Fibroblast of lung (primary cell): ENCODE results near the gene RBM39. TPM values are rescaled to one million over a fixed set of nuclear protein-coding genes. Genes with fewer than 3 reads are reported as not detected.

ENCODE experiments used
- DNase-seq, 2 donors: peaks; one replicate each; pipeline versions ENCODE4 v3.0.0 to v3.0.0-alpha.2; 2010; ENCODE audit warnings: low read depth in 2 of 2
- H2AFZ ChIP-seq: 2 replicates; pipeline ENCODE4 v1.5.1; 2012; ENCODE audit warnings: low read length, control low read depth, inconsistent platforms
- H3K27ac ChIP-seq: 2 replicates; pipeline ENCODE4 v1.5.1; 2011; ENCODE audit warnings: low read length, control low read depth; ENCODE audit not compliant: insufficient read depth
- H3K27me3 ChIP-seq: 2 replicates; pipeline ENCODE4 v1.5.1; 2011; ENCODE audit warnings: mild to moderate bottlenecking, low read length; ENCODE audit not compliant: control insufficient read depth, insufficient read depth
- H3K36me3 ChIP-seq: 2 replicates; pipeline ENCODE4 v1.5.1; 2011; ENCODE audit warnings: low read length; ENCODE audit not compliant: control insufficient read depth, insufficient read depth
- H3K4me1 ChIP-seq: 2 replicates; pipeline ENCODE4 v1.5.1; 2011; ENCODE audit warnings: low read length; ENCODE audit not compliant: control insufficient read depth, insufficient read depth; ENCODE audit errors: extremely low read depth
- H3K4me2 ChIP-seq: 2 replicates; pipeline ENCODE4 v1.5.1; 2011; ENCODE audit warnings: low read length, control low read depth; ENCODE audit not compliant: insufficient read depth; ENCODE audit errors: extremely low read depth
- H3K4me3 ChIP-seq, 4 experiments: fragments of 200-600 bp in 1 of 4; sonication (generic) in 1 of 4; replicated peaks in 1 of 4; 2 replicates each; pipeline ENCODE4 v1.5.1; 2011 to 2016; ENCODE audit warnings: low read length in 4 of 4, low read depth in 3 of 4, mild to moderate bottlenecking in 3 of 4, control low read depth in 2 of 4, inconsistent platforms in 1 of 4, mixed read lengths in 1 of 4; ENCODE audit not compliant: insufficient read depth in 1 of 4; ENCODE audit errors: control extremely low read depth in 1 of 4
- H3K79me2 ChIP-seq: 2 replicates; pipeline ENCODE4 v1.5.1; 2012; ENCODE audit warnings: mild to moderate bottlenecking, low read length, inconsistent platforms; ENCODE audit not compliant: control insufficient read depth, insufficient read depth
- H3K9ac ChIP-seq: 2 replicates; pipeline ENCODE4 v1.5.1; 2011; ENCODE audit warnings: mild to moderate bottlenecking, low read length, control low read depth; ENCODE audit not compliant: insufficient read depth
- H3K9me3 ChIP-seq: 2 replicates; pipeline ENCODE4 v1.5.1; 2012; ENCODE audit warnings: low read depth, low read length; ENCODE audit not compliant: control insufficient read depth, insufficient read depth
- H4K20me1 ChIP-seq: 2 replicates; pipeline ENCODE4 v1.5.1; 2011; ENCODE audit warnings: low read length; ENCODE audit not compliant: control insufficient read depth, insufficient read depth; ENCODE audit errors: extremely low read depth
- CTCF ChIP-seq, 2 donors: IDR thresholded peaks in 1 of 2; conservative IDR thresholded peaks in 1 of 2; 1 replicate in 1 of 2; 2 replicates in 1 of 2; pipeline ENCODE4 v1.5.1; 2011 to 2012; ENCODE audit warnings: low read length in 2 of 2, control low read depth in 1 of 2, inconsistent platforms in 1 of 2, low read depth in 1 of 2, mild to moderate bottlenecking in 1 of 2
- EZH2 ChIP-seq: IDR thresholded peaks from 2 replicates; pipeline ENCODE4 v1.5.1; 2012; ENCODE audit warnings: low read length, control low read depth, mild to moderate bottlenecking; ENCODE audit errors: missing control alignments
- polyA plus RNA-seq, 2 donors: library from polyadenylated mRNA; depleted of rRNA in 1 of 2; stranded (reverse) in 1 of 2; unstranded in 1 of 2; fragments of >200 nt; gene quantifications; 2 replicates each; pipeline ENCODE4 v1.2.1, GENCODE V29; 2011 to 2012; ENCODE audit warnings: missing spikeins in 1 of 2
- total RNA-seq: library from RNA; depleted of rRNA; stranded (reverse); fragments of >200 nt; gene quantifications from 2 replicates; pipeline ENCODE4 v1.2.1, GENCODE V29; 2014

RBM39 gene
- total and polyA plus RNA-seq, 2 donors (not counting 1 experiment from before 2014, with no cell fraction given), result 57.7 to 465 TPM

GRCh38 chr20:35732644-35732982 lies 9.4 kb downstream of the RBM39 start:
- H3K9ac ChIP-seq, result no peak overlapping the region
- H3K4me1 ChIP-seq, result peaks cover 4% of the 10 kb centered on the region
- H2AFZ ChIP-seq, result no peak overlapping the region
- TF ChIP-seq CTCF (conservative IDR thresholded peaks at IDR 0.05 in 1 of 2, IDR thresholded peaks at IDR 0.05 in 1 of 2; ENCODE audit: low read depth in 1 of 2, low read length in 2 of 2) (no peak), EZH2 (no peak)
- H3K27me3 ChIP-seq, result no peaks in the 10 kb centered on the region
- H3K9me3 ChIP-seq, result no peaks in the 10 kb centered on the region
- no peak for DNase-seq
- peaks cover 18% of the 10 kb centered on the region for H3K36me3 ChIP-seq
- peaks cover 97% of the 10 kb centered on the region for H3K79me2 ChIP-seq
- H3K4me2 ChIP-seq, result no peak overlapping the region
- peaks cover 3% of the 10 kb centered on the region for H4K20me1 ChIP-seq
- H3K4me3 ChIP-seq, result no peak overlapping the region
- no peak overlapping the region for H3K27ac ChIP-seq

DNA sequence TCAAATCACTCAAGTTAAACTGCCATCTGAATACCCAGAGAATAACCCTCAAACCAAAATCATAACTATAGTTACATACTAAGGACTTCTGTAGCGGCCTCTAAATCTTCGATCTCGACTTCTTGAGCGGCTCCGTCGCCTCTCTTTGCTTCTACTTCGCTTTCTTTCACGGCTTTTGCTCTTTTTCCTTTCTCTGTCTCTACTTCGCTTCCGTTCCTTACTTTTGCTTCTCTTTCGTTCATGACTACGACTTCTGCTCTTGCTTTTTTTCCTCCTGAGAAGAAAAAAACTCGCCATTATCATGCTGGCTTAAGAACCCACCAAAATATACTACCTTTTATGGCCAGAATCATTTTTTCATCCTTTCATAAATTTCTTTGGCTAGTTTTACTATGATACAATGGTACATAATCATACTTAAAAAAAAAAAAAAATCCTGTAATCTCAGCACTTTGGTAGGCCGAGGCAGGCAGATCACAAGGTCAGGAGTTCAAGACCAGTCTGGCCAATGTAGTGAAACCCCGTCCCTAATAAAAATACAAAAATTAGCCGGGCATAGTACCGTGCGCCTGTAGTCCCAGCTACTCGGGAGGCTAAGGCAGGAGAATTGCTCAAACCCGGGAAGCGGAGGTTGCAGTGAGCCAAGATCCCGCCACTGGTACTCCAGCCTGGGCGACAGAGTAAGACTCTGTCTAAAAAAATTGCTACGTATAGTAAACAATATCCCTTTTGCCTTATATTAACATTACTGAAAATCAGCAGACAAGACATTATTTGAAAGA lies 10.0 kb downstream of the RBM39 start:
- no peak overlapping the region for H2AFZ ChIP-seq
- peaks cover 95% of the 10 kb centered on the region for H3K79me2 ChIP-seq
- no peak for DNase-seq
- no peak overlapping the region for H3K27ac ChIP-seq
- no peak overlapping the region for H3K9ac ChIP-seq
- no peaks in the 10 kb centered on the region for H3K27me3 ChIP-seq
- peaks cover 3% of the 10 kb centered on the region for H4K20me1 ChIP-seq
- H3K4me3 ChIP-seq, result no peak overlapping the region
- peaks cover 18% of the 10 kb centered on the region for H3K36me3 ChIP-seq
- no peaks in the 10 kb centered on the region for H3K9me3 ChIP-seq
- H3K4me2 ChIP-seq, result no peak overlapping the region
- H3K4me1 ChIP-seq, result peaks cover 4% of the 10 kb centered on the region
- TF ChIP-seq EZH2 (no peak), CTCF (conservative IDR thresholded peaks at IDR 0.05 in 1 of 2, IDR thresholded peaks at IDR 0.05 in 1 of 2; ENCODE audit: low read depth in 1 of 2, low read length in 2 of 2) (no peak)

DNA sequence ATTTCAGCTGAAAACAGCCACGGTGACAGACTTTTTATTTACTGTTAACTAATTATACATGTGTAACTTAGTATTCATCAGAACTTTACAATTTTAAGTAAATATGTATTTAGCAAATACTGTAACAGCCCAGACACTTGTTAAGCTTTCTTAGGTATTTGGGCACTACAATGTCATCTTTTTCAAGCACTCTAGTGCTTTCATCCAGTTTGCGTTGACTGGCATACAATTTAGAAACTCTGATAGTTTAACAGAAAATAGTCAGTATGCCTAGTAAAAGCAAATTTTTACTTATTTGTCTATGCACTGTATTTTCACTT lies 10.6 kb downstream of the RBM39 start:
- Histone ChIP-seq H4K20me1 (peaks cover 3% of the 10 kb centered on the region), H3K27me3 (no peaks in the 10 kb centered on the region), H2AFZ (no peak overlapping the region), H3K4me2 (no peak overlapping the region), H3K9me3 (no peaks in the 10 kb centered on the region), H3K4me3 (no peak overlapping the region), H3K4me1 (peaks cover 3% of the 10 kb centered on the region), H3K79me2 (peaks cover 95% of the 10 kb centered on the region), H3K9ac (no peak overlapping the region), H3K27ac (no peak overlapping the region), H3K36me3 (peaks cover 23% of the 10 kb centered on the region)
- TF ChIP-seq CTCF (conservative IDR thresholded peaks at IDR 0.05 in 1 of 2, IDR thresholded peaks at IDR 0.05 in 1 of 2; ENCODE audit: low read depth in 1 of 2, low read length in 2 of 2) (no peak), EZH2 (no peak)
- no peak for DNase-seq
